Lung (tissue), 12 donors: Measurements from ENCODE around the gene JADE1. TPM values are rescaled to one million over a fixed set of nuclear protein-coding genes. Genes with fewer than 3 reads are reported as not detected.

Experiments
- ATAC-seq: fragments of 200-7000 bp; cut with Tn5 transposase; one replicate; pipeline ENCODE4 v1.9.1; 2020; ENCODE audit warnings: moderate number of reproducible peaks; ENCODE audit not compliant: insufficient read depth, low FRiP score
- DNase-seq, 3 donors: peaks; one replicate each; pipeline ENCODE4 v3.0.0-alpha.2; 2013 to 2017
- H3K27ac ChIP-seq, 2 donors: one replicate each; pipeline ENCODE4 v1.5.1; 2013; ENCODE audit warnings: mild to moderate bottlenecking in 2 of 2, moderate library complexity in 2 of 2, control low read depth in 1 of 2, inconsistent platforms in 1 of 2, low read depth in 1 of 2, low read length in 1 of 2
- H3K27me3 ChIP-seq, 3 donors: one replicate each; pipeline ENCODE4 v1.5.1; 2013; ENCODE audit warnings: low read length in 2 of 3; ENCODE audit not compliant: control insufficient read depth in 3 of 3, insufficient read depth in 3 of 3
- H3K36me3 ChIP-seq, 4 donors: one replicate each; pipeline ENCODE4 v1.5.1; 2013; ENCODE audit warnings: low read length in 4 of 4, mild to moderate bottlenecking in 1 of 4, moderate library complexity in 1 of 4; ENCODE audit not compliant: control insufficient read depth in 4 of 4, insufficient read depth in 4 of 4
- H3K4me1 ChIP-seq, 5 donors: one replicate each; pipeline ENCODE4 v1.5.1; 2013; ENCODE audit warnings: low read length in 5 of 5, mild to moderate bottlenecking in 2 of 5, moderate library complexity in 1 of 5; ENCODE audit not compliant: control insufficient read depth in 5 of 5, insufficient read depth in 5 of 5
- H3K4me3 ChIP-seq: one replicate; pipeline ENCODE4 v1.5.1; 2013; ENCODE audit warnings: mild to moderate bottlenecking, control low read depth, moderate library complexity
- H3K9ac ChIP-seq, 2 donors: one replicate each; pipeline ENCODE4 v1.5.1; 2013; ENCODE audit warnings: low read length in 2 of 2, control low read depth in 1 of 2; ENCODE audit not compliant: insufficient read depth in 1 of 2
- H3K9me3 ChIP-seq, 4 donors: one replicate each; pipeline ENCODE4 v1.5.1; 2013; ENCODE audit warnings: low read length in 3 of 4, mild to moderate bottlenecking in 1 of 4, moderate library complexity in 1 of 4; ENCODE audit not compliant: control insufficient read depth in 4 of 4, insufficient read depth in 3 of 4
- CTCF ChIP-seq: IDR thresholded peaks from 2 replicates; pipeline ENCODE4 v1.5.1; 2012; ENCODE audit warnings: mild to moderate bottlenecking; ENCODE audit errors: control extremely low read depth, extremely low read depth
- WGBS, 2 donors: extraction: QIAGEN DNeasy Blood & Tissue Kit; methylation state at CpG; one replicate each; pipeline ENCODE4 v1.1.7; 2013; 5-methylcytosine and 5-hydroxymethylcytosine counted together
- polyA plus RNA-seq, 2 donors: library from polyadenylated mRNA; stranded (reverse); fragments of 200-250 nt; gene quantifications; one replicate each; pipeline ENCODE4 v1.2.1, GENCODE V29; 2013
- total RNA-seq, 2 donors: library from RNA; depleted of rRNA in 1 of 2; stranded (reverse); fragments of >200 nt in 1 of 2; gene quantifications; one replicate each; pipeline ENCODE4 v1.2.1, GENCODE V29; 2014 to 2021
- donor health status: control.
- donor health status: control.
- donor health status: Bipolar disorder and iron deficiency.
- donor health status: healthy.
- donor health status: DM: yes; HTN: yes; CAD: no.

JADE1 gene
- total and polyA plus RNA-seq, 4 donors, result 8.9 to 46.1 (median 17.5) TPM

- no peak overlapping the region for H3K27ac ChIP-seq
- DNase-seq (no peak), ATAC-seq (no peak)
- TF ChIP-seq CTCF, result no peak
- no peaks in the 10 kb centered on the region for H3K9me3 ChIP-seq
- H3K27me3 ChIP-seq, result no peaks in the 10 kb centered on the region
- peaks cover 0 to 24% (median 0%) of the 10 kb centered on the region in 5 donors for H3K4me1 ChIP-seq
- no peak overlapping the region for H3K4me3 ChIP-seq
- peaks cover 11 to 31% (median 18%) of the 10 kb centered on the region in 4 donors for H3K36me3 ChIP-seq
- WGBS, 2 donors, result 84 to 87% methylated on average over 4 of the region's 4 CpGs
- H3K9ac ChIP-seq, result no peak overlapping the region
These were observed 36.6 kb downstream of the JADE1 start for GRCh38 chr4:128846063-128846462.

- Histone ChIP-seq H3K4me3 (no peak overlapping the region), H3K27me3 (no peaks in the 10 kb centered on the region), H3K27ac (no peak overlapping the region), H3K9ac (no peak overlapping the region), H3K4me1 (peaks cover 0 to 21% (median 0%) of the 10 kb centered on the region in 5 donors), H3K9me3 (peaks cover 0 to 1% (median 0%) of the 10 kb centered on the region in 4 donors), H3K36me3 (peaks cover 15 to 37% (median 27%) of the 10 kb centered on the region in 4 donors)
- WGBS, 2 donors, result 30 to 77% methylated on average over 7 of the region's 7 CpGs
- ATAC-seq (no peak), DNase-seq (no peak)
- no peak for TF ChIP-seq CTCF
These were observed 37.7 kb downstream of the JADE1 start for GRCh38 chr4:128847082-128847724.

- Histone ChIP-seq H3K27me3 (no peaks in the 10 kb centered on the region), H3K4me3 (no peak overlapping the region), H3K4me1 (peaks cover 0 to 21% (median 0%) of the 10 kb centered on the region in 5 donors), H3K9me3 (peaks cover 0 to 1% (median 0%) of the 10 kb centered on the region in 4 donors), H3K36me3 (peaks cover 19 to 36% (median 28%) of the 10 kb centered on the region in 4 donors), H3K9ac (no peak overlapping the region), H3K27ac (no peak overlapping the region)
- DNase-seq (no peak), ATAC-seq (no peak)
- 93 to 97% methylated on average over 3 of the region's 3 CpGs for WGBS, 2 donors
- TF ChIP-seq CTCF, result no peak
These were observed 39.0 kb downstream of the JADE1 start for GRCh38 chr4:128848461-128848860.

GRCh38 chr4:128850252-128850651 is 40.8 kb downstream of the JADE1 start:
- 93 to 97% methylated on average over 4 of the region's 4 CpGs for WGBS, 2 donors

More at GRCh38 chr4:128850252-128850651, 40.8 kb downstream of the JADE1 start:
- Histone ChIP-seq H3K27me3 (no peaks in the 10 kb centered on the region), H3K4me1 (peaks cover 0 to 5% (median 0%) of the 10 kb centered on the region in 5 donors), H3K27ac (no peak overlapping the region), H3K4me3 (no peak overlapping the region), H3K9me3 (peaks cover 0 to 1% (median 0%) of the 10 kb centered on the region in 4 donors), H3K36me3 (peaks cover 23 to 45% (median 28%) of the 10 kb centered on the region in 4 donors), H3K9ac (no peak overlapping the region)
- DNase-seq (no peak), ATAC-seq (no peak)
- no peak for TF ChIP-seq CTCF
